ENCODE measurements around the gene WDR87. TPM values are rescaled to one million over a fixed set of nuclear protein-coding genes. Genes with fewer than 3 reads are reported as not detected.

Gene WDR87
- total and polyA plus RNA-seq, 2 donors (not counting 3 experiments of a cell fraction or from before 2014, with no cell fraction given): not detected

DNA sequence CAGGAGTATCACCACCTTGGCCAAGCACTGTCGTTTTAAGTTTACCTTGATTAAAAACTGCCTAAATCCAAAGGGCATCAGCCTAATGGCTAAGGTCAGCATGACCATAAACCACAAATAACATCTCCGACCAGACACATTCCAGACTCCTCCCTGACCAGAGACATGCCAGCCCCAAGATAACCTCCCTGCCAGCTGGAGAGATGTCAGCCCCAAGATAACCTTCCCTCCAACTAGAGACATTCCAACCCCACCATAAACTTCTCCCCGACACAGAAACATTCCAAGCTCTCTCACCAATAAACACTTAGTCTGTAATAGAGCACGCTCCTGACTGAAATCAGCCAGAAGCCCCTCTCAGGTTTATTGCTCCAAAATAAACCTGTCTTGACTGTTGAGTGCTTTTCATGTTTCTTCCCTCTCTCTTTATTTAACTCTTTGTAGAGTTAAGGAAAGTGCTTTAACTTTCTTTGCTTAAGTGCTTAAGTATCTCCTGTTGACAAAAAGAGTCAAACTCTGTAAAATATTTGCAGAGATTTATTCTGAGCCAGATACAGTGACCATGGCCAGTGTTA is 36.5 kb downstream of the WDR87 start:
- BruUV-seq (replicated peaks): no TSS peak
- H3K4me2 ChIP-seq (ENCODE audit: insufficient read depth, low read length): no peak overlapping the region
- H3K9ac ChIP-seq (replicated peaks; ENCODE audit: extremely low read depth, insufficient read depth, low read length): no peak overlapping the region
- no peaks in the 10 kb centered on the region for H3K9me1 ChIP-seq (replicated peaks; ENCODE audit: control insufficient read depth, extremely low read depth, insufficient read depth, low read length)
- H2AFZ ChIP-seq (ENCODE audit: low read depth, low read length): no peak overlapping the region
- dilution Hi-C loops (cut with MboI; ENCODE audit: extremely low pct_ligation_motif_present, low sequenced_read_pairs) (no loop called here), intact Hi-C loops (cut with micrococcal nuclease) (no loop called here)
- no peaks in the 10 kb centered on the region for H3K4me1 ChIP-seq (ENCODE audit: control insufficient read depth, extremely low read depth, insufficient read depth, low read length)
- no peaks in the 10 kb centered on the region for H4K20me1 ChIP-seq (replicated peaks; ENCODE audit: control insufficient read depth, extremely low read depth, insufficient read depth, low read length)
- no peaks in the 10 kb centered on the region for H3K79me2 ChIP-seq (ENCODE audit: control insufficient read depth, insufficient read depth, low read length)
- no peak overlapping the region for H3K4me3 ChIP-seq (replicated peaks in 1 of 3; ENCODE audit: insufficient read depth in 1 of 3, low read depth in 1 of 3, low read length in 3 of 3)
- FAIRE-seq (no peak), DNase-seq (ENCODE audit: low read depth, low spot score) (no peak)
- H3K36me3 ChIP-seq (ENCODE audit: control insufficient read depth in 2 of 2, extremely low read depth in 1 of 2, insufficient read depth in 2 of 2, low read length in 2 of 2): no peaks in the 10 kb centered on the region
- H3K27me3 ChIP-seq (ENCODE audit: control insufficient read depth in 2 of 2, insufficient read depth in 2 of 2, low read length in 2 of 2): no peaks in the 10 kb centered on the region
- ChIA-PET CTCF (no interaction called here), POLR2A (no interaction called here)
- TF ChIP-seq POLR2AphosphoS5 (IDR thresholded peaks at IDR 0.05; ENCODE audit: insufficient read depth, low read depth, low read length): no peak
- TF ChIP-seq, protein P1, sequence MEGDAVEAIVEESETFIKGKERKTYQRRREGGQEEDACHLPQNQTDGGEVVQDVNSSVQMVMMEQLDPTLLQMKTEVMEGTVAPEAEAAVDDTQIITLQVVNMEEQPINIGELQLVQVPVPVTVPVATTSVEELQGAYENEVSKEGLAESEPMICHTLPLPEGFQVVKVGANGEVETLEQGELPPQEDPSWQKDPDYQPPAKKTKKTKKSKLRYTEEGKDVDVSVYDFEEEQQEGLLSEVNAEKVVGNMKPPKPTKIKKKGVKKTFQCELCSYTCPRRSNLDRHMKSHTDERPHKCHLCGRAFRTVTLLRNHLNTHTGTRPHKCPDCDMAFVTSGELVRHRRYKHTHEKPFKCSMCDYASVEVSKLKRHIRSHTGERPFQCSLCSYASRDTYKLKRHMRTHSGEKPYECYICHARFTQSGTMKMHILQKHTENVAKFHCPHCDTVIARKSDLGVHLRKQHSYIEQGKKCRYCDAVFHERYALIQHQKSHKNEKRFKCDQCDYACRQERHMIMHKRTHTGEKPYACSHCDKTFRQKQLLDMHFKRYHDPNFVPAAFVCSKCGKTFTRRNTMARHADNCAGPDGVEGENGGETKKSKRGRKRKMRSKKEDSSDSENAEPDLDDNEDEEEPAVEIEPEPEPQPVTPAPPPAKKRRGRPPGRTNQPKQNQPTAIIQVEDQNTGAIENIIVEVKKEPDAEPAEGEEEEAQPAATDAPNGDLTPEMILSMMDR (IDR thresholded peaks at IDR 0.05; ENCODE audit: extremely low read depth in 1 of 2, insufficient read depth in 1 of 2, low read depth in 1 of 2, low read length in 2 of 2): no peak
- TF ChIP-seq MYC (IDR thresholded peaks at IDR 0.05; ENCODE audit: low read depth, low read length): no peak
- no peak for TF ChIP-seq JUN (IDR thresholded peaks at IDR 0.05; ENCODE audit: borderline replicate concordance, insufficient read depth, insufficient read length, low read depth)
- TF ChIP-seq, protein P2, sequence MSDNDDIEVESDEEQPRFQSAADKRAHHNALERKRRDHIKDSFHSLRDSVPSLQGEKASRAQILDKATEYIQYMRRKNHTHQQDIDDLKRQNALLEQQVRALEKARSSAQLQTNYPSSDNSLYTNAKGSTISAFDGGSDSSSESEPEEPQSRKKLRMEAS (IDR thresholded peaks at IDR 0.05; ENCODE audit: insufficient read depth, insufficient read length): no peak
- no peak for TF ChIP-seq GATA2 (IDR thresholded peaks at IDR 0.05; ENCODE audit: insufficient read depth, insufficient read length, low read depth, low read length)
- no peak for TF ChIP-seq POLR2A (IDR thresholded peaks at IDR 0.05; ENCODE audit: low read depth, low read length)
- TF ChIP-seq EZH2 (IDR thresholded peaks at IDR 0.05; ENCODE audit: borderline replicate concordance, low read depth, low read length, severe bottlenecking): no peak
- no peak for TF ChIP-seq FOS (IDR thresholded peaks at IDR 0.05; ENCODE audit: borderline replicate concordance, insufficient read depth, low read length)
- H3K27ac ChIP-seq (ENCODE audit: insufficient read depth, low read depth, low read length): no peak overlapping the region
- H3K9me3 ChIP-seq (replicated peaks; ENCODE audit: control insufficient read depth, insufficient read depth, low read length): no peaks in the 10 kb centered on the region

All from endothelial cell of umbilical vein (primary cell).